Thyroid gland (tissue), 4 donors: ENCODE results near the gene GRAMD1B.
"Not testable (repeated sequence)": the region's sequence is repeated elsewhere in the genome, so short reads cannot be mapped to it uniquely, and the experiment has no call there.

Experiments used
- POLR2A ChIP-seq, 2 donors: fragments of 450-650 bp; IDR thresholded peaks; one replicate each; pipeline ENCODE4 v1.6.1; 2017; ENCODE audit warnings: antibody characterized with exemption in 2 of 2, mild to moderate bottlenecking in 2 of 2, moderate library complexity in 1 of 2
- TF ChIP-seq, protein P1 (sequence below), 6 experiments: fragments of 200-600 bp in 3 of 6; fragments of 450-650 bp in 3 of 6; sonication (generic) in 3 of 6; IDR thresholded peaks; one replicate each; pipeline ENCODE4 v1.5.1; 2016 to 2019; ENCODE audit warnings: antibody characterized with exemption in 6 of 6, mild to moderate bottlenecking in 2 of 6, inconsistent platforms in 1 of 6, moderate library complexity in 1 of 6

GRCh38 chr11:123520476-123520875, 90.4 kb downstream of the GRAMD1B start:
- TF ChIP-seq, protein P1, sequence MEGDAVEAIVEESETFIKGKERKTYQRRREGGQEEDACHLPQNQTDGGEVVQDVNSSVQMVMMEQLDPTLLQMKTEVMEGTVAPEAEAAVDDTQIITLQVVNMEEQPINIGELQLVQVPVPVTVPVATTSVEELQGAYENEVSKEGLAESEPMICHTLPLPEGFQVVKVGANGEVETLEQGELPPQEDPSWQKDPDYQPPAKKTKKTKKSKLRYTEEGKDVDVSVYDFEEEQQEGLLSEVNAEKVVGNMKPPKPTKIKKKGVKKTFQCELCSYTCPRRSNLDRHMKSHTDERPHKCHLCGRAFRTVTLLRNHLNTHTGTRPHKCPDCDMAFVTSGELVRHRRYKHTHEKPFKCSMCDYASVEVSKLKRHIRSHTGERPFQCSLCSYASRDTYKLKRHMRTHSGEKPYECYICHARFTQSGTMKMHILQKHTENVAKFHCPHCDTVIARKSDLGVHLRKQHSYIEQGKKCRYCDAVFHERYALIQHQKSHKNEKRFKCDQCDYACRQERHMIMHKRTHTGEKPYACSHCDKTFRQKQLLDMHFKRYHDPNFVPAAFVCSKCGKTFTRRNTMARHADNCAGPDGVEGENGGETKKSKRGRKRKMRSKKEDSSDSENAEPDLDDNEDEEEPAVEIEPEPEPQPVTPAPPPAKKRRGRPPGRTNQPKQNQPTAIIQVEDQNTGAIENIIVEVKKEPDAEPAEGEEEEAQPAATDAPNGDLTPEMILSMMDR (IDR thresholded peaks at IDR 0.05): not testable (repeated sequence)
- not testable (repeated sequence) for TF ChIP-seq POLR2A (IDR thresholded peaks at IDR 0.05)
